Measurements from ENCODE around the gene LMTK2. TPM values are rescaled to one million over a fixed set of nuclear protein-coding genes. Genes with fewer than 3 reads are reported as not detected.

The LMTK2 gene
- total and polyA plus RNA-seq, 2 experiments from 2014 or later = 6.1 to 30.8 TPM

DNA sequence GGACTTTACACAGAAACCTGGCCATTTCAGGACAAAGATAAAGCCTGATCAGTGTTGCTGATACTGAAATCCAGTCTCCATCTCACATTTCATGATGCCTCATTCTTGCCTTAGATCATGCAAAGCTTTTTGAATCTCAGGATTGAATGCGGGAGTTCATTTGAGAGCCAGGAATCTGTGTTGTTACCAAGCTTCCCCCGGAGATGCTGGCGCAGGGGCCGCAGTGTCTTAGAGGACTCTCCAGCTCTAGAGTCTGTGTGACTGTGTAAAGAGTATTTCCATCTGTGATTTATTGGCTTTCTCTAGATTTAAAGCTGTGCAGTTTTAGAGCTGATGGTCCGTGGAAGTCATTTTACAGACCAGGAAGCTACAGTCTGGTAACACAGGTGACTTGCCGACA is 32.0 kb downstream of the LMTK2 start (continued):
- TF ChIP-seq CREB1 (CRISPR knock-in tag; IDR thresholded peaks at IDR 0.05; ENCODE audit: low read depth) = no peak
- TF ChIP-seq JUNB (IDR thresholded peaks at IDR 0.05; ENCODE audit: unreplicated experiment) = no peak
- TF ChIP-seq, protein P1, sequence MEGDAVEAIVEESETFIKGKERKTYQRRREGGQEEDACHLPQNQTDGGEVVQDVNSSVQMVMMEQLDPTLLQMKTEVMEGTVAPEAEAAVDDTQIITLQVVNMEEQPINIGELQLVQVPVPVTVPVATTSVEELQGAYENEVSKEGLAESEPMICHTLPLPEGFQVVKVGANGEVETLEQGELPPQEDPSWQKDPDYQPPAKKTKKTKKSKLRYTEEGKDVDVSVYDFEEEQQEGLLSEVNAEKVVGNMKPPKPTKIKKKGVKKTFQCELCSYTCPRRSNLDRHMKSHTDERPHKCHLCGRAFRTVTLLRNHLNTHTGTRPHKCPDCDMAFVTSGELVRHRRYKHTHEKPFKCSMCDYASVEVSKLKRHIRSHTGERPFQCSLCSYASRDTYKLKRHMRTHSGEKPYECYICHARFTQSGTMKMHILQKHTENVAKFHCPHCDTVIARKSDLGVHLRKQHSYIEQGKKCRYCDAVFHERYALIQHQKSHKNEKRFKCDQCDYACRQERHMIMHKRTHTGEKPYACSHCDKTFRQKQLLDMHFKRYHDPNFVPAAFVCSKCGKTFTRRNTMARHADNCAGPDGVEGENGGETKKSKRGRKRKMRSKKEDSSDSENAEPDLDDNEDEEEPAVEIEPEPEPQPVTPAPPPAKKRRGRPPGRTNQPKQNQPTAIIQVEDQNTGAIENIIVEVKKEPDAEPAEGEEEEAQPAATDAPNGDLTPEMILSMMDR (conservative IDR thresholded peaks at IDR 0.05; ENCODE audit: low read depth in 2 of 2) = no peak

DNA sequence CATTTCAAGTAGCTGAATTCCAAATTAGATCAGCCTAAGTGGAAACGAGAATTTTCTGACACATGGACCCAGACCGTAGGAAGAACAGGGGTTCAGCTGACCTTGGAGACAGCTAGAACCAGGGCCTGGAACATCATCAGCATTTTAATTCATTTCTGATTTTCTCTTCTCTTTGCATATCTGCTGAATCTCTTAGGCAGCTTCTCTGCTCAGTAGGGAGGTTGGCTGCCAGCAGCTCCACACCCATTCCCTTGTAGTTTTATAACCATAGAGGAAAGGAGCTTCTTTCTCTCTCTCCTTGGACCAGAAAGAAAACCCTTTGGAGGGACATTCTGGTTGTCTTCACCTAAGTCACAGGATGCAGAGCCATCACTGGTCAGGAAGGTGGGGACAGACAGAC is 36.0 kb downstream of the LMTK2 start:
- no peak overlapping the region for H3K4me3 Mint-ChIP-seq
- no peaks in the 10 kb centered on the region; the same call in 2 of the 3 replicates for H3K4me1 Mint-ChIP-seq
- H3K27me3 Mint-ChIP-seq (ENCODE audit: insufficient read depth, low read depth, poor library complexity) = no peaks in the 10 kb centered on the region
- DNase-seq (ENCODE audit: low spot score) (no peak), ATAC-seq (no peak)
- no peaks in the 10 kb centered on the region for H3K4me1 ChIP-seq (ENCODE audit: insufficient read depth)
- no peak overlapping the region for H3K4me3 ChIP-seq
- no peak overlapping the region for H3K27ac ChIP-seq (ENCODE audit: low read depth)
- H3K4me2 ChIP-seq = no peak overlapping the region
- no peaks in the 10 kb centered on the region for H3F3A ChIP-seq (replicated peaks; ENCODE audit: low read depth)
- no peak overlapping the region for H3K27ac Mint-ChIP-seq
- TF ChIP-seq, protein P1 (conservative IDR thresholded peaks at IDR 0.05; ENCODE audit: low read depth in 2 of 2) = no peak
- no peak for TF ChIP-seq CREB1 (CRISPR knock-in tag; IDR thresholded peaks at IDR 0.05; ENCODE audit: low read depth)
- H3K36me3 Mint-ChIP-seq (ENCODE audit: low read depth) = peaks cover 61% of the 10 kb centered on the region
- H3K27me3 ChIP-seq (ENCODE audit: insufficient read depth) = no peaks in the 10 kb centered on the region
- H3K9me2 ChIP-seq (ENCODE audit: insufficient read depth) = no peaks in the 10 kb centered on the region
- no peaks in the 10 kb centered on the region for H3K9me3 Mint-ChIP-seq
- H3K79me2 ChIP-seq (replicated peaks; ENCODE audit: insufficient read depth) = peaks cover 23% of the 10 kb centered on the region
- peaks cover 6% of the 10 kb centered on the region; the same call in 1 of the 2 replicates for H4K20me1 ChIP-seq (replicated peaks; ENCODE audit: insufficient read depth)
- H2AFZ ChIP-seq = no peak overlapping the region
- peaks cover 11% of the 10 kb centered on the region; the same call in 1 of the 2 replicates for H3K36me3 ChIP-seq (ENCODE audit: insufficient read depth)

DNA sequence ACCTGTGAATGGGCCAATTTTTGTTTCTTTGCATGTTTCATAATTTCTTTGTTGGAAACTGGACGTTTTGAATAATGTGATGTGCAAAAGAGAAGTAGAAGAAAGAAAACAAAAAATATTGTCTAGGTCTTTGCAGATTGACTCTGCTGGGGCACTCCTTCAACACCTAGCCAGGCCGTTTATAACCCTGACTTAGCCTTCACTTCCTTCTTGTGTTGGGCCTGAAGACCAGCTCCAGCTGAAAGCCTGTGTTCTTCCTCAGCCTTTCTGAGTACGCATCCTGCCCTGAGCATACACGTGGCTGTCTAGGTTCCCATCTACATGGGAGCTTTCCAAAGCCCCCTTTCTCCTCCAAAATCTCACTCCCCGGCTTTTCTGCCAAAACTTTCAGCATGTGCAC is 41.9 kb downstream of the LMTK2 start:
- no peak overlapping the region for H2AFZ ChIP-seq
- no peak for ATAC-seq
- no peaks in the 10 kb centered on the region for H3K4me1 ChIP-seq (ENCODE audit: insufficient read depth)
- H3K79me2 ChIP-seq (replicated peaks; ENCODE audit: insufficient read depth) = peaks cover 25% of the 10 kb centered on the region
- Mint-ChIP-seq H3K4me3 (no peak overlapping the region), H3K9me3 (no peaks in the 10 kb centered on the region), H3K27ac (no peak overlapping the region), H3K27me3 (ENCODE audit: insufficient read depth, low read depth, poor library complexity) (peaks cover 2% of the 10 kb centered on the region), H3K4me1 (peaks cover 5% of the 10 kb centered on the region; the same call in 2 of the 3 replicates), H3K36me3 (ENCODE audit: low read depth) (peaks cover 56% of the 10 kb centered on the region)
- TF ChIP-seq CREB1 (CRISPR knock-in tag; IDR thresholded peaks at IDR 0.05; ENCODE audit: low read depth) = no peak
- TF ChIP-seq, protein P2, sequence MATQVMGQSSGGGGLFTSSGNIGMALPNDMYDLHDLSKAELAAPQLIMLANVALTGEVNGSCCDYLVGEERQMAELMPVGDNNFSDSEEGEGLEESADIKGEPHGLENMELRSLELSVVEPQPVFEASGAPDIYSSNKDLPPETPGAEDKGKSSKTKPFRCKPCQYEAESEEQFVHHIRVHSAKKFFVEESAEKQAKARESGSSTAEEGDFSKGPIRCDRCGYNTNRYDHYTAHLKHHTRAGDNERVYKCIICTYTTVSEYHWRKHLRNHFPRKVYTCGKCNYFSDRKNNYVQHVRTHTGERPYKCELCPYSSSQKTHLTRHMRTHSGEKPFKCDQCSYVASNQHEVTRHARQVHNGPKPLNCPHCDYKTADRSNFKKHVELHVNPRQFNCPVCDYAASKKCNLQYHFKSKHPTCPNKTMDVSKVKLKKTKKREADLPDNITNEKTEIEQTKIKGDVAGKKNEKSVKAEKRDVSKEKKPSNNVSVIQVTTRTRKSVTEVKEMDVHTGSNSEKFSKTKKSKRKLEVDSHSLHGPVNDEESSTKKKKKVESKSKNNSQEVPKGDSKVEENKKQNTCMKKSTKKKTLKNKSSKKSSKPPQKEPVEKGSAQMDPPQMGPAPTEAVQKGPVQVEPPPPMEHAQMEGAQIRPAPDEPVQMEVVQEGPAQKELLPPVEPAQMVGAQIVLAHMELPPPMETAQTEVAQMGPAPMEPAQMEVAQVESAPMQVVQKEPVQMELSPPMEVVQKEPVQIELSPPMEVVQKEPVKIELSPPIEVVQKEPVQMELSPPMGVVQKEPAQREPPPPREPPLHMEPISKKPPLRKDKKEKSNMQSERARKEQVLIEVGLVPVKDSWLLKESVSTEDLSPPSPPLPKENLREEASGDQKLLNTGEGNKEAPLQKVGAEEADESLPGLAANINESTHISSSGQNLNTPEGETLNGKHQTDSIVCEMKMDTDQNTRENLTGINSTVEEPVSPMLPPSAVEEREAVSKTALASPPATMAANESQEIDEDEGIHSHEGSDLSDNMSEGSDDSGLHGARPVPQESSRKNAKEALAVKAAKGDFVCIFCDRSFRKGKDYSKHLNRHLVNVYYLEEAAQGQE (IDR thresholded peaks at IDR 0.05; ENCODE audit: unreplicated experiment) = no peak
- no peak for TF ChIP-seq ZNF114 (CRISPR knock-in tag; IDR thresholded peaks at IDR 0.05)
- TF ChIP-seq, protein P1 (conservative IDR thresholded peaks at IDR 0.05; ENCODE audit: low read depth in 2 of 2) = no peak
- H3K4me2 ChIP-seq = no peak overlapping the region
- no peak overlapping the region for H3K4me3 ChIP-seq
- H4K20me1 ChIP-seq (replicated peaks; ENCODE audit: insufficient read depth) = 0 out of 2 replicates have a peak, but pooled peaks cover 6% of the 10 kb centered on the region
- no peak for DNase-seq (ENCODE audit: low spot score)
- no peak overlapping the region for H3K27ac ChIP-seq (ENCODE audit: low read depth)
- H3K36me3 ChIP-seq (ENCODE audit: insufficient read depth) = peaks cover 11% of the 10 kb centered on the region; the same call in 1 of the 2 replicates
- no peaks in the 10 kb centered on the region for H3K27me3 ChIP-seq (ENCODE audit: insufficient read depth)
- no peaks in the 10 kb centered on the region for H3K9me2 ChIP-seq (ENCODE audit: insufficient read depth)
- 0 out of 2 replicates have a peak, but pooled peaks cover 5% of the 10 kb centered on the region for H3F3A ChIP-seq (replicated peaks; ENCODE audit: low read depth)
